Stimulated activated CD4-positive, alpha-beta T cell treated with anti-CD3 and anti-CD28 coated beads, Interleukin-2, amount 100 ng/mL, for 48 hours (primary cell): ENCODE data around the gene LIN28A.

ENCODE experiments used
- DNase-seq, 2 donors: peaks; one replicate each; pipeline ENCODE4 v3.0.0-alpha.2; 2020

The LIN28A gene

DNA sequence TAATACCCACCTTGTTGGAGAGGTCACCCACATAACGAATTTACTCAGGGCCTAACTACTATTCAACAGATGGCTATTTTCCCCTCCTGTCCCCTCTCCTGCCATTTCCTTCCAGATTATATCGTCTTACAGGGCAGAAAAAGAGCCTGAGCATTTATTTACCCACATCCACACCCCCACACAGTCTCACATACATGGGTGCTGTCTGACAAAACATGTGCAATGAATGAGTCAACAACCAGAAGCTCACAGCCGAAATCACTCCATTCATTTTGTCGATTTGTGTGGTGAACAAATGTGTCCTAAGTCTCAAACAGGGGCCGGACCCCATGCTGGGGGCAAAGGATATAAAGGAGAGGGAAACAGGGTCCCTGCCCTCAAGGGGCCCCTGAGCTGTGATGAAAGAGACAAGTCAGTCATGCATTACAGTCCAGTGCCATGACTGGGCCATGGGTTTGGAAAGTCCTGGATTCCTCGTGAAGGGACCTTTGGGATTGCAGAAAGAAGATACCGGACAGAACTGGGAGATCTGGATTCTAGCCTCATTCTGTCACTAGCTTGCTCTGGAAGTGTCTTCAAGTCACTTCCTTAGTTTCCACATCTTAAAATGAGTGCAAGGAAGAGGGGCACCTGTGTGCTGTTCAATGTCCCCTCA is 21.7 kb upstream of the LIN28A start:
- no peak for DNase-seq

DNA sequence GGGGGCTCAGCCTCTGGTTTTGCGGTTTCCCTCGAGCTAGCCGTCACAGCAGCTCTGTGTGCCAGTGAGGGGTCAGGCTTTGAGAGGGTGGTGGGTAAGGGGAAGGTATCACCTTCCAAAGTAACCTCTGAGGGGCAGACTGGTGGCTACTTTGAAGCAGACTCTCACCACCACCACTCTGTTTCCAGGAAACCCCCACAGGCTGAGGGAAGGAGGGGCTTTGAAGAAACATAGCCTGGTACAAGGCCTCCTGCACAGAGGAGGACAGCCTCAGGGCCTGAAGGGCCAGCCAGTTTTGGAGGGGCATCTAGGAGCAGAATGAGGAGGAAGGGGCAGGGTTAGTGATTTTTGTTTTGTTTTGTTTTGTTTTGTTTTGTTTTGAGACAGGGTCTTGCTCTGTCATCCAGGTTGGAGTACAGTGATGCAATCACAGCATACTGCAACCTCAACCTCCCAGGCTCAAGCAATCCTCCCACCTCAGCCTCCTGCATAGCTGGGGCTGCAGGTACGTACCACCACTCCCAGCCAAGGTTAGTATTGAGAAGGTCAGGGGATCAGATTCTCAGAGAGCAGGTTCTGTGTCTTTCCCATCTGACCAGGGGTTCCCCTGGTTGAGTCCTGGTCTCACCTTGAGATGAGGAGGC is 20.9 kb upstream of the LIN28A start:
- no peak for DNase-seq

DNA sequence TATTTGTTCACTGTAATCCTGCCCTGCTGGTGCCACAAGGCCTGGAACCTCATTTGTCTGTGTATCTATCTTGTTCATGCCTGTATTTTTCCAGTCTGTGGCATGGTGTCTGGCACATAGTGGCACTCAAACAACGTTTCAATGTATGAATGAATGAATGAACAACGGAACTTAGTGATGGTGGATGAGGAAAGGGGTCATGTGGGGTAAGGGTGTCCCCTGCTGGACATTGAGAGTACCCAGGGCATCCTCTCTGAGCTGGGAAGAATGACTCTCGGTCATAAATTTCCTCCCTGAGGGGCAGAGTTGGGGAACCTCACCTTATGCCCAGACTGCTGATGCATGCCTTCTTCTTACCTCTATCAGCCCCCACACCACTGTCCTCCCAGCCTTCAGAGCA is 19.2 kb upstream of the LIN28A start:
- DNase-seq: no peak

DNA sequence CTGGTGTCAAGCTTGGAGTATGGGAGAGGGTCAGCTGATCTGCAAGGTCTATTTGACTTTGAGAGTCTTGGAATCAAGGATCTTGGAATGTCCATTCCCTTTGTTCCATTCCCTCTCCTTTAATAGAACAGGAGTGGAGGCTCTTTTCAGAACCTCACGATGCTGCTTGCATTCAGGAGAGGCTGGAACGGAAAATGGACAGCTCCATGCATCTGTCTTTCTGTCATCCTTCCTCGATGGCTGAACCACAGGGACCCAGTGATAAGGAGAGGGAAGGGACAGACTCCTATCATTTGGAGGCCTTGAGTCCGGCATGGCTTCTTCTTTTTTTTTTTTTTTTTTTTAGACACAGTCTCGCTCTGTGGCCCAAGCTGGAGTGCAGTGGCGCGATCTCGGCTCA is 14.9 kb upstream of the LIN28A start:
- no peak for DNase-seq

DNA sequence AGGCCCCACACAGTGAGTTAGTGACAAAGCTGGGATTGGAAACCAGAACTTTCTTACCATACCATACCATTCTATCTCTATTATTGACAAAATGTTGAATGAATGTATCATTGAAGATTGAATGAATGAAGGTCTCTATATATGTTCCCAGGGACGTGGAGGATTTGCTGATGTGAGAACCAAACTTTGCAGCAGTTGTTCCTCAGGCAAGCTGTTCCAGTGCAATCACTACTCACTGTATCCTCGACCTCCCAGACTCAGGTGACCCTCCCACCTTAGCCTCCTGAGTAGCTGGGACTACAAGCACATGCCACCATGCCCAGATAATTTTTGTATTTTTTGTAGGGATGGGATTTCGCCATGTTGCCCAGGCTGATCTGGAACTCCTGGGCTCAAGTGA is 11.6 kb upstream of the LIN28A start:
- no peak for DNase-seq

DNA sequence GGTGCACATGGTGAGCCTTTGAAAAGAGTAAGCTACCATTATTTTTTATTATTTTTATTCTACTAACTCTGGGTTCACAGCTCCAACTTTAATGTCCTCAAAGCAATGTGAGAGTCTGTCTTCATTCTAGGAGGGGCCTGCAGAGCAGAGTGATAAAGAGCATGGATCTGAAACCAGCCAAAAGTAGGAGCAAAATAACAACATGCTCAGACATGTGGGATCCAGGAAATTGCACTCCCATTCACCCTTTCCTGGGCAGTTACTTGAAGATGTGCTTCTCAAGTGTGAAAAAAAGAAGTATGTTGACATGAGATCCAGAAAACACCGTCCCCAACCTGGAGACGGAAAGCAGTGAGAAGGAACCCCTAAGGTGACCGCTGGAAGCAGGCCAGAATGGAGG is 8.7 kb upstream of the LIN28A start:
- DNase-seq: no peak

DNA sequence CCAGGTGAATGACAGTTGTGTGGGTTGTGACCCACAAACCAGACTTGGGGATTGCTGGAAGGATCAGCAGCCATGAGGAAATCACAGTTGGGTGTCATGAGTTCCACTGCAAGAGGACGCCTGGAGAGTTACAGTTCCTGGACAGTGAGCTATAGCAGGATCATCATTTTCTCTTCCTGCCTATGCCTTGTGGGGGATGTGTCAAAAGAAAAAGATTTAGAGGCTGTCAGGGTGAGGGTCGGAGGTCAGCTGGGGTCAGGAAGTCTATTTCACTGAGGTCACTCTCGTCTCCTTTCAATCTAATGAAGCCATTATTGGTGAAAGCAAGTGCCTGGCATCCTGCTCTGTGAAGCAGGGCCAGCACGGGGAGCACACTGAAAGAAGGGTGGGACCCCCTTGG is 7.0 kb upstream of the LIN28A start:
- no peak for DNase-seq

DNA sequence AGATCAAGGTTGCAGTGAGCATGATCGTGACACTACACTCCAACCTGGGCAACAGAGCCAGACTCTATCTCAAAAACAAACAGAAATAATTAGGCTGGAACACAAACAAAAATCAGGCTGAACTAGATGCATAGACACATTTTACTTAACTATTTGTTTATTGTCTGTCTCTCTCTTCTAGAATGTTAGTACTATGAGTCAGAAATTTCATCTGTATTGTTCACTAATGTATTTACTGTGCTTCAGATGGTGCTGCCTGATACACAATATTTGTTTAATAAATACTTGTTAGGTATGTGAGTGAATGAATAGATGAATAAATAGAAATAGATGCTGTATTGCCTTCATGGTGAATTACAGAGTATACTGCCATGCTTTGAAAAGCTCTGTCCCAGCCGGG is 6.0 kb upstream of the LIN28A start:
- no peak for DNase-seq

DNA sequence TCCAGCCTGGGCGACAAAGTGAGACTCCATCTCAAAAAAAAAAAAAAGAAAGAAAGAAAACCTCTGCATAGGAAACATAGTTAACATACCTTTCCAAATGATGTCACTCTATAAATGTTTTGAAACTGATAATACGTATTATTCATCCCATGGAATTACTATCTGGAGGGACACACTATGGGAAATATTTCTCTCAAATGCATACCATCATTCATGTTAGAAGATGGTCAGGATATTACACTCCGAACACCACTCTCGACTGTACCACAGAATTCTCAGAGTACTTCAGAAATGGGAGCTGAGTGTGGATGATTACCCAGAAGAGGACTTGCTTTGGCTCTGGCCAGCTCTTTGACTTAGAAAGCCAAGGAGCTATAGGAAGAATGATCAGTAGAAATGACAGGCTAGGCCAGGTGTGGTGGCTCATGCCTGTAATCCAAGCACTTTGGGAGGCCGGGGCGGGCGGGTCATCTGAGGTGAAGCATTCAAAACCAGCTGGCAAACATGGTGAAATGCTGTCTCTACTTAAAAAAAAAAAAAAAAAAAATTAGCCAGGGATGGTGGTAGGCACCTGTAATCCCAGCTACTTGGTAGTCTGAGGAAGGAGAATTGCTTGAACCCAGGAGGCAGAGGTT is 5.2 kb upstream of the LIN28A start:
- DNase-seq: no peak

DNA sequence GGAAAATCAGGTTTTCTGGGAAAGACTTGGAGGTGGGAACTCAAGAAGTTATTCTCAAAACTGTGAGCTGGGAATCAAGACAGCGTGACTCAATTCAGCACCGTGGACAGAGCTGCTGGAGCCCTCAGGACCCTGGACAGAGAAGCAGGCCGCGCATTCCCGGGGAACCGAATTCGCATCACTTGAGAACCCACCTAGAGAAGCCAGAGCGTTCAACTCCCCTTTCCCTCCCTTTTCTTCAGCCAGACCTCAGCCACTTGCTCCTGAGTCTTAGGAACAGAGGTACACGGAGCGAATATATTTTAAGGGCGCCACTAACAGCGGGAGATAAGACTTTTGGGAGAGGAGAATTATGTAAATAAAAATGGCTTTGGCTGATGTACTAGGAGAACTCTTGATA is 2.0 kb upstream of the LIN28A start:
- peak; percentile 70 to 71 for DNase-seq

DNA sequence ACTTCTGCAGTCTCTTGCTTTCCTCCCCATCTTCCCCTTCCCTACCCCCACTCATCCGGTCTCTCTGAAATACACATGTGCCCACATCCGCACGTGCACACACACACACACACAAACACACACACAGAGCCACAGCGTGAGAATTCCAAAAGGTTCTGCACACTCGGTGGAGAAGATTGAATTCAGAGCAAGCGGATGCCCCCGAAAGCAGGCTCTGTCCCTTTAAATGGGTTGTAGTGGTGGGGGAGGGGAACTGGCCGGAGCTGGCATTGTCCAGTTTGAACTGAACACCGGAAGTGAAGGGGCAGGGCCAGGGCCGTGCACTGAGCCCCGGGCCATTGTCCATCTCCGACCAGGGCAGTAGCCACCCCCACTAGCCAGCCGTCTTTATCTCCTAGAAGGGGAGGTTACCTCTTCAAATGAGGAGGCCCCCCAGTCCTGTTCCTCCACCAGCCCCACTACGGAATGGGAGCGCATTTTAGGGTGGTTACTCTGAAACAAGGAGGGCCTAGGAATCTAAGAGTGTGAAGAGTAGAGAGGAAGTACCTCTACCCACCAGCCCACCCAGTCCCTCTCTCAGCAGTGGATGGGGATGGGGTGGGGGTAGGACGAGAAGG is 1.3 kb upstream of the LIN28A start:
- no peak for DNase-seq

DNA sequence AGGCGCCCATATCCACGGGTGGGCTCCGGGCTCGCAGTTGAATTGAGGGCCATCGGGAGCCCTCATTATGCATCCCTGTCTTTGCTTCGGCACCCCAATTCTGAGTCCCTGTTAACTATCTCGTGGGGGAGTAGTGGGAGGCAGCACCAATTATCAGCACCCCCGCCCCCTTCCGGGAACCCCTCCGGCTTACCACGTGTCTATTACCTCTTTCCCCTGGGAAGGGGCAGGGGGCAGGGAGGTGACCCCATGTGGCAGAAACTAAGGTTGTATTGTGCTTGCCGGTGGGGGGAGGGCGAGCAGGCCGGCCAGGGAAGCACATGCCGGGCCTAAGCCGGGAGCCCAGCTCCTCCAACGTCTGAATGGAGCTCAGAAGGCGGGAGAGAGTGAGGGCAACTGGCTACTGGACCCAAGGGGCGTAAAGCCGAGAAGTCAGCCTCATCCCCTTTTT is 1.0 kb downstream of the LIN28A start:
- no peak for DNase-seq

DNA sequence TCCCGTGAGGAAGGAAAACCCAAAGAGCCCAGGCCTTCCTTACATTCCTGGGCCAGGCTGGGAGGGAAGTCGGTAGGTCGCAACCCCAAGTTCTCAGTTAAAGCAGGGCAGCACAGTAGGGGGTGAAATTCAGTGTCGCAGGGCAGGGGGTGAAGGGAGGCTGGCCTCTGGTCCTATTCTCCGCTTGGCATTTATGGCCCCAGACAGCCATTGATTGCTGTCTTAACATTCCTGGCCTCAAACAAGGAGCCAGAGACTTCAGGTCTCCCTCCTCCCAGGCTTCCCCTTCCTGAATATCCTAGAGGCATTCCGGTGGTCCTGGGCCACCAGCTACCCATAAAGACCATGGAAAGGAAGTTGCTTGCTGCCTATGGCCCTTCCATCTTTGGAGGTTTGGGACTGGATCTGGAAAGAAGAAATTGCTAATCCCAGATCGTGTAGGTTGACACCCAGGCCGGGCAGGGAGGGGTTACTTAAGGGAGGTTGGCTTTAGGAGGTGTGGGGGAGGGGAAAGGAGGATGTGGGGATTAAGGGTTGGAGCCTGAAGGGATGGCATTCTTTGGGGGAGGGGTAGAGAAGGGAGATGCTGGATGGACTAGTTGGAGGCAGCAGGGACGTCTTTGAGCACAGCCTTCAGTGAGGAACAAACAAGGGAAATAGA is 1.7 kb downstream of the LIN28A start:
- no peak for DNase-seq

DNA sequence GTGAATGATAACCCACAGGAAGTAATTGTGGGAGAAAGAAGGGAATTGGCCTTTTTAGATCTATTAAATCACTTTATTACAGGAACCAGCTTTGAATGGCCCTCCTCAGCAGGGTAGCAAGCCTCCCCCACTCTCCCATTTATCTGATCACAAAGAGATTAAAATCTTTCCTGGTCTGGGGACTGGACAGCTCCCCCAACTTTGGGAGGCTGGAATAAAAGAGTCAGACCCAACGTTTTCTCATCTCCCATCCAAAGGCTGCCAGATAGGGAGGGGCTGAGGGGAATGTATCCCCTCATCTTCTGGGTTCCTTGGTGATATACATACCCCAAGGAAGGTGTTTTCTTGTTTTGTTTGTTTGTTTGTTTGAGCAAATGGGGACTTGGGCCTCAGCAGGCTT is 2.4 kb downstream of the LIN28A start:
- no peak for DNase-seq

DNA sequence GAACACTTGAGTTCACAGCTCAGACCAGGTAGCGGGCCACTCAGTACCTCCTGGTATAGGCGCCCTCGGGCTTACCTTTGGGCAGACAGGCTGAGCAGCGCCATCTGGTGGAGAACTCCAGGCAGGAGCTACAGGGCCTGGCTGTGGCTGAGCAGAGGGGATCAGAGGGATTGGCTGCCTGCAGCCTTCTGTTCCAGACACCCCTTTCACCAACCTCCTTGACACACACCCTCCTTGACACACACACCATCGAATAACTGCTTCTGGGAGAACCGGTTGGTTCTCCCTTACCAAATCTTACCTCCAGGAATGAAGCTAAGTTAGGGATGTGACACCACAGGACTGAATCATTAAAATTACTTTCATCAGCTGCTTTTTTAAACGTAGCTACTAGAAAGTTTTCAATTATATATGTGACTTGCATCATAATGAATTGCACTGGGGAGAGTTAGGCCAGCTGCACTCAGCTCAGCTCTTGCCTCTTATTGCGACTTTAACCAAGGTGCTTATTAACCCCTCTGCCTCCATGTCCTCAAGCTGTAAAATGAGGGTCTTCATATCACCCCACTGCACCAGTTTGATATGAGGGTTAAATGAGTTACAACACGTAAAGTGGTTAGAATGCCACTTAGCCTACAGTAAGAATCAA is 6.6 kb downstream of the LIN28A start:
- DNase-seq: peak; percentile 88 to 89

DNA sequence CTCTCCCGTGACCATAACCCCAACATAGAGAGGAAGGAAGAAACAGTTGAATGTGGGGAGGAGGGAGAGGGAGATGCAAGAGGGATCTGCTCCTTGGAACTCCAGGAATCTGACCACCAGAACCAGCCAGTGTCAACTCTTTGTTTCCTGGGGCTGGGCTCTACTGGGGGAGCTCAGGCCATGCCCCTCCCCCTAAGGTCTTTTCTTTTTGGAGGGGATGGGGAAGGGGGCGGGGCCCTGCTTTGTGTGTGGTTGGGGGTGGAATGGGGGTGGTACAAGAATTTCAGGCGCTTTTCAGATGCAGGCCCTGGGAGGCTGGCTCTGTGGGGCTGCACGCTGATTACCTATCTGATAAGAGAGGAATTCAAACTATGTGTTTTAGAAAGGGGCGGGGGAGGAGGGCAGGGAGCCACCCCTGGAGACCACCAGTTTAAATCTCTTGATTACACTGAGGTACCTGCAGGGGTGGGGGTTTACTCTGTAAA is 8.3 kb downstream of the LIN28A start:
- no peak for DNase-seq

DNA sequence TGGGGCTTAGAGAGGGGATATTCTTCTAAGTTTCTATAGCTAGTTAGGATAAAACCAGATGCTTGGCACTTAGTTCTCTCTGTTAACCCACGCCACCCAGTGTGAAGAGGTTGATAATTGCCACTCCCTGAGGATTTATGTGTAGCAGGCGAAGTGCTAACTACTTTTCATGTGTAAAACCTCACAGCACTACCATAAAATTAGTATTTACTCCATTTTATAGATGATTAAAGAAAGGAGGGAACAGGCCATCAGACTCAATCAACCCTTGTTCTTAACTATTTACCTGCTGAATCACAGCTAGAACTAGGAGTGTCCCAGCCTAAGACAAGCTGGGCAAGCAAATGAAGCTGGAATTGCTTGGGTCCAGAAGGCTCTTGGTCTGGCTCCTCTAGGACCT is 8.9 kb downstream of the LIN28A start:
- DNase-seq: no peak

DNA sequence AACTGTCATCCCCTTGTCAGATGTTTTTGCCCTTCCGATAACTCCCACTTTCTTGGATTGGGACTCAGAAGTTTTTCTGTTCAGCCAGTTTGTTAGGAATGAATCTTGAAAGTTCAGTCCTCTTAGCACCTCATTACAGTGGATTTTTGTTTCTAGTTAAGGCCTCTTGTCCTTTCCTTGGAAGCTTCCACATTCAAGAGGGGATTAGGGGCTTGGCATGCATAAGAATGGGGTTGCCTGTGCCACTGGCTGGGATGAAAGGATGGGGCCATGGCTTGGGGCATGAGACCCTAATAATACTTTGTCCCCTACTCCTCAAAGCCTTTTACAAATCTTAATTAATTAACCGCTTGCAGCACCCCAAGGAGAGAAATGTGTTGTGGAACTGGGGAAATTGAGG is 19.1 kb downstream of the LIN28A start:
- no peak for DNase-seq

DNA sequence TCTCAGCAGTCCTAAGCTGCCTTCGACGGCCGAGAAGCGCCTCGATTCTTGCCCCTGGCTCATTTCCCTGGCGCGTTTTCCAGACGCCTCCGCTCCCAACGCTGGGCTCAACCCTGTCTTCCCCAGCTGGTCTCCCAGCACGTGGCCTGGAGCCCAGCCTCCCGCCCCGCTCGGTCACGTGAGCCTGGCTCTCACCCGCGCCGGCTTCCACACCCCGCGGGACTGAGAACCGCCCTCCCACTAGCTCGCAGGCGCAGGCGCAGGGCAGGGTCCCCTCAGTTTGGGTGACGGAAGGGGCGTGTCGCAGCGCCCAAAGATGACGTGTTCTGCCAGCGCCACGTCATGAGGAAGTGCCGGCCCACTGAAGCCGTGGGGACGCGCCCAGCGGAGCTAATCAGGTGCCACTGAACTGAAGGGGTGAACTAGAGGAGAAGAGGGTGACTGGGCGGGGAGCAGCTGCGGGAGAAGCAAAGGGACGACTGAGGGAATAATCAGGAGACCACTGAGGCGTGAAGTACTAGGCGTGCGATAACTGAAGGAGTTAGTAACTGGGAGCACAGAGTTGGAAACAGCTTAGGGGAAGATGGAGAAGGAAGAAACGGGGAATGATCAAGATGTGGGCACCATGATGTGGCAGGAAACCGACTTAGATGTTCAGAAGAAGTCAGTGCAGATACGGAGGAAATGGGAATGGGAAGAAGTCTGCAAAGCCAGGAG is 21.5 kb downstream of the LIN28A start, which contains the start of gene DHDDS:
Gene DHDDS, plus strand, starts transcription at position 343 of the 717 bp plus-strand sequence. CDS start 625 bp downstream, outside the sequence.
- DNase-seq: peak; percentile 98

DNA sequence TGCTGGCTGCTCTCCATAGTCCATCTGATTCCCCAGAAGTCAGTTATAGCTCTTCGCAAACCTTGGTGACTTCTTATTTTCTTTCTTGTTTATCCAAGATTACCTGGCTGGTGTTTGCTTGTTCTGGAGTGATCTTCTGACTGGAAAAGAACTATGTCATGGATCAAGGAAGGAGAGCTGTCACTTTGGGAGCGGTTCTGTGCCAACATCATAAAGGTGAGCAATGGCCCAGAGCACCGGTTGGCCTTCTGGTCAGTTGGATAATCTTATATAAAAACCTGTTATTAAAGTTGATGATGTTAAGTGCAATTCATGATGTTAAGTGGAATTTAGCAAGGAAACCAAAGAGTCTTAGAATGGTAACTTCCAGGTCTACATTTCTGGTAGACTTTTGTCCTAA is 22.2 kb downstream of the LIN28A start:
- no peak for DNase-seq

DNA sequence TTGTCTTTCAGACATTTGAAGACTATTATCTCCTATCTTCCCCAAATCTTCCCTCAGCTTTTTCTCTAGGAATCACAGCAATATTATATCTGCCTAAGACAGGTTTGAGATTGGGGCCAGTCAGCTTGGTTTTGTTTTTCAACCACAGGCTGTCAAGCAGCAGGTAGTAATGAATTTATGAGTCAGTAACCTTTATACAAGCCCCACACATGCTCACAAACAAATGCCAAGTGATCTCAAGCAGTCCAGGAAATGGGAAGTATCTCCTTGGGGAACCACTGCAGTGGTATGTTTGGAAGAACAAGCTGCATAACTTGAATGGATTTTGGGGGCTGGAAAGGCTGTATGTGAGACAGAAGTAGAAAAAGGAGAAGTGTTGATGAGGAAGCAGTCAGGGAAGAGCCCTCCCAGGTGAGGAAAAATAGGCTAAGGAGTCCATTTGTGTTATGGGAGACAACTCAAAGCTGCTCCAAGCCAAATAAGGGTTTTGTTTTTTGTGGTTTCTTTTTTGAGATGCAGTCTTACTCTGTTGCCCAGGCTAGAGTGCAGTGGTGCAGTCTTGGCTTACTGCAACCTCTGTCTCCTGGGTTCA is 23.6 kb downstream of the LIN28A start:
- no peak for DNase-seq

DNA sequence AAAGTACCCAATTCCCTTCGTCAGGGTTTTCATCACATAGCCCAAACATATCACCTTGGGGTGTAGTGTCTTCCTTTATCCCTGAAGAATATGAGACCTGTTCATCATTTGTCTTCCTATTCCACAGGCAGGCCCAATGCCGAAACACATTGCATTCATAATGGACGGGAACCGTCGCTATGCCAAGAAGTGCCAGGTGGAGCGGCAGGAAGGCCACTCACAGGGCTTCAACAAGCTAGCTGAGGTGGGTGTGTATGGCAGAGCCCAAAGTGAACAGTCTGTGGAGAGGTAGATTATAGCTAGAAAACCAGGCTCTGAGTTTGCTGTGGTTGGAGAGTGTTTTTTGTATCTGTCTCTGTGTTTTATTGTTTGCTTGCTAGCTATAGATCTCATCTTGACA is 27.4 kb downstream of the LIN28A start:
- no peak for DNase-seq
